K562 (cell line): ENCODE measurements around the gene KNL1. TPM values are rescaled to one million over a fixed set of nuclear protein-coding genes. Genes with fewer than 3 reads are reported as not detected.

ENCODE experiments used
- CBFA2T3 ChIP-seq: fragments of 450-650 bp; IDR thresholded peaks from 2 replicates; pipeline ENCODE4 v1.6.1; 2017
- CBX8 ChIP-seq: fragments of 200-600 bp; sonication (generic); IDR thresholded peaks from 2 replicates; pipeline ENCODE4 v1.6.1; 2012; ENCODE audit warnings: borderline replicate concordance, mixed run types, low read depth, mild to moderate bottlenecking, moderate library complexity, mixed read lengths, low read length, control low read depth, inconsistent platforms; ENCODE audit not compliant: poor library complexity, severe bottlenecking; ENCODE audit errors: extremely low read depth
- CHAMP1 ChIP-seq: fragments of 450-650 bp; IDR thresholded peaks from 2 replicates; pipeline ENCODE4 v1.6.1; 2016; ENCODE audit warnings: mild to moderate bottlenecking
- CHD2 ChIP-seq: IDR thresholded peaks from 2 replicates; pipeline ENCODE4 v1.6.1; 2011; ENCODE audit warnings: low read depth, low read length
- DLX4 ChIP-seq: fragments of 250-450 bp; sonication (Bioruptor Pico); IDR thresholded peaks from 2 replicates; pipeline ENCODE4 v1.6.1; 2021; ENCODE audit warnings: mild to moderate bottlenecking
- E2F3 ChIP-seq: fragments of 250-450 bp; sonication (Bioruptor Pico); IDR thresholded peaks from 2 replicates; pipeline ENCODE4 v1.4.0; 2020; ENCODE audit warnings: mild to moderate bottlenecking
- E4F1 ChIP-seq: fragments of 250-450 bp; sonication (Bioruptor Pico); IDR thresholded peaks from 2 replicates; pipeline ENCODE4 v1.5.0; 2021; ENCODE audit warnings: mild to moderate bottlenecking, borderline replicate concordance
- HES1 ChIP-seq: fragments of 450-650 bp; IDR thresholded peaks from 2 replicates; pipeline ENCODE4 v1.6.1; 2016; ENCODE audit warnings: low read depth, mild to moderate bottlenecking, moderate library complexity
- MEF2D ChIP-seq: conservative IDR thresholded peaks from 2 replicates; pipeline ENCODE4 v1.6.1; 2016; ENCODE audit warnings: low read depth, missing genetic modification characterization, missing compliant biosample characterization
- RBM34 ChIP-seq: fragments of 200-400 bp; formaldehyde crosslinking; IDR thresholded peaks from 2 replicates; pipeline ENCODE4 v1.6.1; 2018; ENCODE audit warnings: low read length, borderline replicate concordance; ENCODE audit not compliant: insufficient read depth
- TAF9B ChIP-seq: fragments of 450-650 bp; IDR thresholded peaks from 2 replicates; pipeline ENCODE4 v1.6.1; 2018; ENCODE audit warnings: mild to moderate bottlenecking; ENCODE audit not compliant: partially characterized antibody
- TFAM ChIP-seq: fragments of 250-450 bp; sonication (Bioruptor Pico); conservative IDR thresholded peaks from 2 replicates; pipeline ENCODE4 v1.5.0; 2021; ENCODE audit warnings: mild to moderate bottlenecking, moderate library complexity
- YBX1 ChIP-seq: fragments of 450-650 bp; IDR thresholded peaks from 2 replicates; pipeline ENCODE4 v1.7.1; 2016; ENCODE audit warnings: mild to moderate bottlenecking
- ZBED1 ChIP-seq: IDR thresholded peaks from 2 replicates; pipeline ENCODE4 v1.6.1; 2014
- ZBTB12 ChIP-seq: fragments of 250-450 bp; sonication (Bioruptor Pico); IDR thresholded peaks from 2 replicates; pipeline ENCODE4 v1.4.0; 2020
- ZNF124 ChIP-seq: sonication (generic); formaldehyde crosslinking; IDR thresholded peaks from 2 replicates; pipeline ENCODE4 v1.8.1; 2022; ENCODE audit warnings: missing genetic modification reagents
- polyA plus RNA-seq, 8 experiments: library from polyadenylated mRNA; depleted of rRNA in 4 of 8; stranded (reverse) in 5 of 8; unstranded in 3 of 8; fragments of >200 nt; fragmentation: Nextera tagmentation in 2 of 8; fragmentation: Illumina TruSeq in 1 of 8; extraction: Ambion mirVana in 2 of 8; extraction: Trizol in 1 of 8; gene quantifications; 2 replicates each; pipeline versions ENCODE4 v1.2.1 to v1.2.3, GENCODE V29; 2011 to 2014; ENCODE audit warnings: inconsistent platforms in 1 of 8, missing spikeins in 1 of 8
- total RNA-seq, 7 experiments: library from RNA; depleted of rRNA in 6 of 7; stranded (reverse); fragments of >200 nt in 6 of 7; fragmentation: Illumina TruSeq in 2 of 7; extraction: Trizol in 2 of 7; gene quantifications; 2 replicates each; pipeline versions ENCODE4 v1.2.1 to v1.2.3, GENCODE V29; 2011 to 2021; ENCODE audit warnings: low replicate concordance in 1 of 7
- TF ChIP-seq, protein P1 (sequence below), 2 experiments: fragments of 150-350 bp in 1 of 2; IDR thresholded peaks; 2 replicates each; pipeline ENCODE4 v1.6.1; 2012 to 2016; ENCODE audit warnings: low read depth in 2 of 2, low read length in 2 of 2, mild to moderate bottlenecking in 1 of 2, moderate library complexity in 1 of 2

The KNL1 gene
- total and polyA plus RNA-seq, 9 of the 15 experiments (the other 6 are each of a cell fraction or from before 2014, with no cell fraction given), result 14.5 to 65.4 (median 34.6) TPM

- TF ChIP-seq, protein P1, sequence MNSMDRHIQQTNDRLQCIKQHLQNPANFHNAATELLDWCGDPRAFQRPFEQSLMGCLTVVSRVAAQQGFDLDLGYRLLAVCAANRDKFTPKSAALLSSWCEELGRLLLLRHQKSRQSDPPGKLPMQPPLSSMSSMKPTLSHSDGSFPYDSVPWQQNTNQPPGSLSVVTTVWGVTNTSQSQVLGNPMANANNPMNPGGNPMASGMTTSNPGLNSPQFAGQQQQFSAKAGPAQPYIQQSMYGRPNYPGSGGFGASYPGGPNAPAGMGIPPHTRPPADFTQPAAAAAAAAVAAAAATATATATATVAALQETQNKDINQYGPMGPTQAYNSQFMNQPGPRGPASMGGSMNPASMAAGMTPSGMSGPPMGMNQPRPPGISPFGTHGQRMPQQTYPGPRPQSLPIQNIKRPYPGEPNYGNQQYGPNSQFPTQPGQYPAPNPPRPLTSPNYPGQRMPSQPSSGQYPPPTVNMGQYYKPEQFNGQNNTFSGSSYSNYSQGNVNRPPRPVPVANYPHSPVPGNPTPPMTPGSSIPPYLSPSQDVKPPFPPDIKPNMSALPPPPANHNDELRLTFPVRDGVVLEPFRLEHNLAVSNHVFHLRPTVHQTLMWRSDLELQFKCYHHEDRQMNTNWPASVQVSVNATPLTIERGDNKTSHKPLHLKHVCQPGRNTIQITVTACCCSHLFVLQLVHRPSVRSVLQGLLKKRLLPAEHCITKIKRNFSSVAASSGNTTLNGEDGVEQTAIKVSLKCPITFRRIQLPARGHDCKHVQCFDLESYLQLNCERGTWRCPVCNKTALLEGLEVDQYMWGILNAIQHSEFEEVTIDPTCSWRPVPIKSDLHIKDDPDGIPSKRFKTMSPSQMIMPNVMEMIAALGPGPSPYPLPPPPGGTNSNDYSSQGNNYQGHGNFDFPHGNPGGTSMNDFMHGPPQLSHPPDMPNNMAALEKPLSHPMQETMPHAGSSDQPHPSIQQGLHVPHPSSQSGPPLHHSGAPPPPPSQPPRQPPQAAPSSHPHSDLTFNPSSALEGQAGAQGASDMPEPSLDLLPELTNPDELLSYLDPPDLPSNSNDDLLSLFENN (IDR thresholded peaks at IDR 0.05; ENCODE audit: low read depth in 2 of 2, low read length in 2 of 2), result no peak
- TF ChIP-seq E2F3, result 0 out of 2 replicates have a peak, but pooled peaks have one; percentile 24
- TF ChIP-seq TFAM, result no peak
- TF ChIP-seq RBM34, result no peak
- TF ChIP-seq DLX4 (CRISPR knock-in tag), result no peak
- peak; percentile 20 for TF ChIP-seq TAF9B
- no peak for TF ChIP-seq E4F1 (CRISPR knock-in tag)
- no peak for TF ChIP-seq ZBTB12 (CRISPR knock-in tag)
- no peak for TF ChIP-seq HES1
- TF ChIP-seq ZNF124, result no peak
- no peak for TF ChIP-seq CBX8
- TF ChIP-seq ZBED1, result no peak
- no peak for TF ChIP-seq MEF2D
- TF ChIP-seq CHAMP1, result no peak
- TF ChIP-seq CHD2, result 0 out of 2 replicates have a peak, but pooled peaks have one; percentile 6
- no peak for TF ChIP-seq CBFA2T3
- no peak for TF ChIP-seq YBX1
These were observed 29.3 kb upstream of the KNL1 start, which contains the start of gene CCDC32 (continued) for GRCh38 chr15:40564591-40565332.
